K562 (cell line): ENCODE measurements around the gene VPS13D. TPM values are rescaled to one million over a fixed set of nuclear protein-coding genes. Genes with fewer than 3 reads are reported as not detected.

ENCODE experiments used
- ATAC-seq: fragments of 200-7000 bp; cut with Tn5 transposase; 3 replicates; pipeline ENCODE4 v1.9.1; 2020; ENCODE audit warnings: moderate library complexity
- BruUV-seq: library from RNA; stranded (reverse); fragments of 400-500 nt; replicated peaks from 2 replicates; lab custom pipeline; 2021; lab: Mats Ljungman, UMichigan
- CTCF ChIA-PET: fragments of 300-600 bp; formaldehyde crosslinking; extraction: SDS; loops from one replicate; lab custom pipeline; 2021; ENCODE audit warnings: low intra/inter-chr PET ratio; lab: Yijun Ruan, JAX
- POLR2A ChIA-PET: fragments of 300-600, 350-650 bp; sonication (Branson Sonifier 250); formaldehyde crosslinking; extraction: SDS; loops from one replicate; lab custom pipeline; 2021; ENCODE audit warnings: antibody characterized with exemption, inconsistent platforms; lab: Yijun Ruan, JAX
- DNase-seq, 4 experiments: peaks; one replicate each; pipeline versions ENCODE4 v3.0.0 to v3.0.0-alpha.2; 2011 to 2018; ENCODE audit warnings: low spot score in 3 of 4, mixed read lengths in 3 of 4; ENCODE audit errors: extremely low read depth in 1 of 4
- FAIRE-seq: peaks from 2 replicates; lab custom pipeline; 2011; peaks lifted over from hg19 to GRCh38; lab: Jason Lieb, UNC
- H2AFZ ChIP-seq: 2 replicates; pipeline ENCODE4 v1.6.0; 2011; ENCODE audit warnings: low read depth, low read length, control low read depth, inconsistent platforms
- H3K27ac ChIP-seq: fragments of 200-600 bp; 3 replicates; pipeline ENCODE4 v1.8.0; 2011; ENCODE audit warnings: low read depth, mild to moderate bottlenecking, control low read depth, inconsistent platforms, low read length, moderate library complexity, mixed read lengths; ENCODE audit errors: extremely low read depth
- H3K27me3 ChIP-seq, 2 experiments: fragments of 300-600 bp in 1 of 2; 2 replicates in 1 of 2; 3 replicates in 1 of 2; pipeline versions ENCODE4 v1.6.0 to v1.8.0; 2011; ENCODE audit warnings: inconsistent platforms in 2 of 2, low read length in 2 of 2, mild to moderate bottlenecking in 1 of 2, mixed read lengths in 1 of 2, moderate library complexity in 1 of 2; ENCODE audit not compliant: control insufficient read depth in 2 of 2, insufficient read depth in 2 of 2
- H3K36me3 ChIP-seq: fragments of 300-600 bp; 3 replicates; pipeline ENCODE4 v1.8.0; 2011; ENCODE audit warnings: mild to moderate bottlenecking, low read length, inconsistent platforms; ENCODE audit not compliant: control insufficient read depth, insufficient read depth
- H3K4me1 ChIP-seq, 2 experiments: fragments of 200-600 bp in 1 of 2; replicated peaks in 1 of 2; 2 replicates in 1 of 2; 3 replicates in 1 of 2; pipeline versions ENCODE4 v1.5.1 to v1.8.0; 2011; ENCODE audit warnings: inconsistent platforms in 2 of 2, low read length in 2 of 2, mild to moderate bottlenecking in 1 of 2, mixed read lengths in 1 of 2, moderate library complexity in 1 of 2; ENCODE audit not compliant: control insufficient read depth in 2 of 2, insufficient read depth in 2 of 2
- H3K4me2 ChIP-seq: 2 replicates; pipeline ENCODE4 v1.6.1; 2011; ENCODE audit warnings: low read length, control low read depth, inconsistent platforms, mixed read lengths; ENCODE audit not compliant: insufficient read depth
- H3K4me3 ChIP-seq: fragments of 200-600 bp; sonication (generic), shearing (Covaris generic); 2 replicates; pipeline ENCODE4 v1.5.1; 2016; ENCODE audit warnings: control low read depth, inconsistent platforms
- H3K79me2 ChIP-seq: fragments of 200-600 bp; 3 replicates; pipeline ENCODE4 v1.8.0; 2011; ENCODE audit warnings: low read length, inconsistent platforms; ENCODE audit not compliant: control insufficient read depth, insufficient read depth
- H3K9ac ChIP-seq, 2 experiments: 2 replicates each; pipeline versions ENCODE4 v1.6.0 to v1.6.1; 2011; ENCODE audit warnings: low read depth in 2 of 2, low read length in 2 of 2, control low read depth in 1 of 2, inconsistent platforms in 1 of 2, mild to moderate bottlenecking in 1 of 2, mixed read lengths in 1 of 2; ENCODE audit not compliant: insufficient read depth in 1 of 2
- H3K9me1 ChIP-seq: one replicate; pipeline ENCODE4 v1.6.0; 2011; ENCODE audit warnings: inconsistent platforms, mild to moderate bottlenecking, low read length, moderate library complexity; ENCODE audit not compliant: control insufficient read depth, insufficient read depth
- H3K9me3 ChIP-seq: replicated peaks from 2 replicates; pipeline ENCODE4 v1.5.1; 2011; ENCODE audit warnings: low read depth, low read length, inconsistent platforms; ENCODE audit not compliant: control insufficient read depth, insufficient read depth
- H4K20me1 ChIP-seq: replicated peaks from 2 replicates; pipeline ENCODE4 v1.6.1; 2011; ENCODE audit warnings: low read length, inconsistent platforms, mixed read lengths; ENCODE audit not compliant: control insufficient read depth, insufficient read depth
- ELF2 ChIP-seq: fragments of 250-450 bp; sonication (Bioruptor Pico); IDR thresholded peaks from 2 replicates; pipeline ENCODE4 v1.5.0; 2021; ENCODE audit warnings: mild to moderate bottlenecking
- FOXA3 ChIP-seq, 2 experiments: fragments of 450-650 bp in 1 of 2; sonication (generic) in 1 of 2; formaldehyde crosslinking; IDR thresholded peaks in 1 of 2; conservative IDR thresholded peaks in 1 of 2; 2 replicates each; pipeline versions ENCODE4 v1.4.0 to v1.8.0; 2020 to 2022; ENCODE audit warnings: mild to moderate bottlenecking in 2 of 2, missing genetic modification reagents in 1 of 2
- HOXB6 ChIP-seq: fragments of 250-450 bp; sonication (Bioruptor Pico); IDR thresholded peaks from 2 replicates; pipeline ENCODE4 v1.5.1; 2022; ENCODE audit warnings: mild to moderate bottlenecking, borderline replicate concordance
- MAFF ChIP-seq: IDR thresholded peaks from 2 replicates; pipeline ENCODE4 v1.6.1; 2012; ENCODE audit warnings: low read length, improper control_type of control experiment
- NCOA6 ChIP-seq: fragments of 450-650 bp; IDR thresholded peaks from 2 replicates; pipeline ENCODE4 v1.6.1; 2017; ENCODE audit warnings: mild to moderate bottlenecking
- NELFE ChIP-seq: IDR thresholded peaks from 2 replicates; pipeline ENCODE4 v1.6.1; 2011; ENCODE audit warnings: mild to moderate bottlenecking; ENCODE audit not compliant: insufficient read depth, insufficient read length
- NEUROD1 ChIP-seq: fragments of 150-350 bp; IDR thresholded peaks from 2 replicates; pipeline ENCODE4 v1.6.1; 2014; ENCODE audit warnings: borderline replicate concordance, low read length, low read depth; ENCODE audit not compliant: partially characterized antibody
- RAD21 ChIP-seq, 2 experiments: fragments of 250-450 bp in 1 of 2; fragments of 450-650 bp in 1 of 2; sonication (Bioruptor Pico) in 1 of 2; formaldehyde crosslinking in 1 of 2; IDR thresholded peaks in 1 of 2; conservative IDR thresholded peaks in 1 of 2; 2 replicates each; pipeline versions ENCODE4 v1.4.0 to v1.8.0; 2020 to 2022; ENCODE audit warnings: mild to moderate bottlenecking in 2 of 2, moderate library complexity in 1 of 2
- ZNF347 ChIP-seq: fragments of 450-650 bp; formaldehyde crosslinking; IDR thresholded peaks from 2 replicates; pipeline ENCODE4 v1.4.0; 2020; ENCODE audit warnings: low read depth, mild to moderate bottlenecking, moderate library complexity
- WGBS: fragments of 100-300 bp; shearing (Covaris generic); methylation state at CpG from one replicate; pipeline ENCODE4 v1.1.6; 2016; ENCODE audit warnings: low coverage, mixed read lengths; ENCODE audit not compliant: insufficient coverage; ENCODE audit errors: missing lambda C conversion rate; 5-methylcytosine and 5-hydroxymethylcytosine counted together
- in situ Hi-C: fragments of 300-500 bp; cut with MboI; formaldehyde crosslinking; loops from 4 replicates; pipeline ENCODE4 v1.15.0; 2018; ENCODE audit warnings: inconsistent platforms, mixed read lengths
- intact Hi-C: fragments of 100-400 bp; cut with micrococcal nuclease; formaldehyde crosslinking; loops from 2 replicates; pipeline ENCODE4 v1.14.2; 2022
- polyA plus RNA-seq, 8 experiments: library from polyadenylated mRNA; depleted of rRNA in 4 of 8; stranded (reverse) in 5 of 8; unstranded in 3 of 8; fragments of >200 nt; fragmentation: Nextera tagmentation in 2 of 8; fragmentation: Illumina TruSeq in 1 of 8; extraction: Ambion mirVana in 2 of 8; extraction: Trizol in 1 of 8; gene quantifications; 2 replicates each; pipeline versions ENCODE4 v1.2.1 to v1.2.3, GENCODE V29; 2011 to 2014; ENCODE audit warnings: inconsistent platforms in 1 of 8, missing spikeins in 1 of 8
- total RNA-seq, 7 experiments: library from RNA; depleted of rRNA in 6 of 7; stranded (reverse); fragments of >200 nt in 6 of 7; fragmentation: Illumina TruSeq in 2 of 7; extraction: Trizol in 2 of 7; gene quantifications; 2 replicates each; pipeline versions ENCODE4 v1.2.1 to v1.2.3, GENCODE V29; 2011 to 2021; ENCODE audit warnings: low replicate concordance in 1 of 7

Gene VPS13D
- total and polyA plus RNA-seq, 9 of the 15 experiments (the other 6 are each of a cell fraction or from before 2014, with no cell fraction given), result 6.1 to 51.5 (median 38.5) TPM

- H3K9me1 ChIP-seq, result peaks cover 7% of the 10 kb centered on the region
- intact Hi-C loops, result no loop called here
- DNase-seq, result no peak
- H3K9ac ChIP-seq, result no peak overlapping the region
- POLR2A ChIA-PET, result interaction anchor here (0.6 to 1.7 kb wide), 4 partner anchors 9 to 98 kb away, joined by 3 to 4 read pairs (median 3); no protein-coding TSS in a partner anchor
- peaks cover 34% of the 10 kb centered on the region for H3K36me3 ChIP-seq
- FAIRE-seq, result no peak
- H3K79me2 ChIP-seq, result no peaks in the 10 kb centered on the region
- no peaks in the 10 kb centered on the region for H3K27me3 ChIP-seq
- CTCF ChIA-PET, result no interaction called here
- H4K20me1 ChIP-seq, result no peaks in the 10 kb centered on the region
- H3K4me3 ChIP-seq, result no peak overlapping the region
- TF ChIP-seq ELF2 (CRISPR knock-in tag) (no peak), FOXA3 (CRISPR knock-in tag; conservative IDR thresholded peaks at IDR 0.05 in 1 of 2, IDR thresholded peaks at IDR 0.05 in 1 of 2) (peak in 1 of 2 experiments; percentile 75; a peak in 2 of 4 replicates), NELFE (no peak), HOXB6 (CRISPR knock-in tag) (no peak)
- in situ Hi-C loops, result no loop called here
- no peaks in the 10 kb centered on the region for H3K4me1 ChIP-seq
- no peak overlapping the region for H3K4me2 ChIP-seq
- WGBS, result 62% methylated on average over 6 of the region's 6 CpGs
- H2AFZ ChIP-seq, result no peak overlapping the region
- no peak overlapping the region for H3K27ac ChIP-seq
- ATAC-seq, result no peak; the same call in 1 of the 3 replicates
- BruUV-seq, result no TSS peak
- no peaks in the 10 kb centered on the region for H3K9me3 ChIP-seq
Measured at GRCh38 chr1:12398479-12398878, 168.6 kb downstream of the VPS13D start.

- Histone ChIP-seq H3K36me3 (peaks cover 51% of the 10 kb centered on the region), H3K27ac (no peak overlapping the region), H3K4me2 (no peak overlapping the region), H3K4me1 (peaks cover 0 to 3% of the 10 kb centered on the region in 2 experiments; a peak in 1 of 5 replicates), H3K4me3 (no peak overlapping the region), H3K27me3 (no peaks in the 10 kb centered on the region), H4K20me1 (no peaks in the 10 kb centered on the region), H3K9ac (peak overlapping the region in 1 of 2 experiments; percentile 45; a peak in 1 of 4 replicates), H2AFZ (no peak overlapping the region), H3K9me1 (peaks cover 7% of the 10 kb centered on the region), H3K9me3 (no peaks in the 10 kb centered on the region), H3K79me2 (no peaks in the 10 kb centered on the region)
- intact Hi-C loops, result no loop called here
- no peak for DNase-seq
- TF ChIP-seq NCOA6, result no peak
- TF ChIP-seq RAD21 (CRISPR knock-in tag; conservative IDR thresholded peaks at IDR 0.05 in 1 of 2, IDR thresholded peaks at IDR 0.05 in 1 of 2), result no peak
- no peak for TF ChIP-seq NEUROD1
- no peak for TF ChIP-seq MAFF
- no peak for TF ChIP-seq ZNF347
- ChIA-PET POLR2A (interaction anchor here (0.6 to 1.7 kb wide), 6 partner anchors 8 to 340 kb away, joined by 3 to 7 read pairs (median 4); no protein-coding TSS in a partner anchor), CTCF (no interaction called here)
- in situ Hi-C loops, result no loop called here
- BruUV-seq, result no TSS peak
- no peak for FAIRE-seq
- ATAC-seq, result no peak
- WGBS, result 91% methylated on average over 10 of the region's 10 CpGs
Measured at GRCh38 chr1:12400027-12400693, 170.3 kb downstream of the VPS13D start.
